ENCODE results near the gene CAPZA2. TPM values are rescaled to one million over a fixed set of nuclear protein-coding genes. Genes with fewer than 3 reads are reported as not detected.

Gene CAPZA2
- total RNA-seq, 1 donor, result 57.4 TPM

Small RNA genes lying within 50 kb of the gene (small RNA-seq; reads per million reads assigned to genes)
- gene RF00019, result not detected
- not detected for gene RF02179
- gene RF02180, result not detected
- not detected for gene RF02188
- not detected for gene RNA5SP239

Other genes with a start within 250 kb of the CAPZA2 start
- gene MET, start 190.4 kb upstream of the CAPZA2 start, total RNA-seq, result under 0.01 TPM
- 21.3 TPM for gene ST7, start 90.9 kb downstream of the CAPZA2 start, total RNA-seq